Fibroblast of lung (primary cell): ENCODE data around the gene PSMD11.

Experiments
- CTCF ChIP-seq, 2 donors: IDR thresholded peaks in 1 of 2; conservative IDR thresholded peaks in 1 of 2; 1 replicate in 1 of 2; 2 replicates in 1 of 2; pipeline ENCODE4 v1.5.1; 2011 to 2012; ENCODE audit warnings: low read length in 2 of 2, control low read depth in 1 of 2, inconsistent platforms in 1 of 2, low read depth in 1 of 2, mild to moderate bottlenecking in 1 of 2
- EZH2 ChIP-seq: IDR thresholded peaks from 2 replicates; pipeline ENCODE4 v1.5.1; 2012; ENCODE audit warnings: low read length, control low read depth, mild to moderate bottlenecking; ENCODE audit errors: missing control alignments

GRCh38 chr17:32496395-32497073, 52.2 kb downstream of the PSMD11 start:
- TF ChIP-seq CTCF (conservative IDR thresholded peaks at IDR 0.05 in 1 of 2, IDR thresholded peaks at IDR 0.05 in 1 of 2; ENCODE audit: low read depth in 1 of 2, low read length in 2 of 2) (no peak), EZH2 (no peak)
